GM12878 (cell line): ENCODE results near the gene ALAS1. TPM values are rescaled to one million over a fixed set of nuclear protein-coding genes. Genes with fewer than 3 reads are reported as not detected.

Source experiments
- ATAC-seq: fragments of 200-7000 bp; cut with Tn5 transposase; 3 replicates; pipeline ENCODE4 v1.9.1; 2020; ENCODE audit warnings: mild to moderate bottlenecking, moderate library complexity
- BruUV-seq: library from RNA; stranded (reverse); fragments of 400-500 nt; replicated peaks from 2 replicates; lab custom pipeline; 2021; lab: Mats Ljungman, UMichigan
- CTCF ChIA-PET: fragments of 300-600 bp; sonication (Branson Sonifier 250); formaldehyde crosslinking; extraction: SDS; loops from one replicate; lab custom pipeline; 2021; ENCODE audit warnings: inconsistent platforms; lab: Yijun Ruan, JAX
- POLR2A ChIA-PET: fragments of 350-600 bp; formaldehyde crosslinking; extraction: SDS; loops from one replicate; lab custom pipeline; 2021; ENCODE audit warnings: inconsistent platforms; lab: Charles Lee
- RAD21 ChIA-PET: fragments of 300-600 bp; sonication (Branson Sonifier 250); formaldehyde crosslinking; loops from one replicate; lab custom pipeline; 2023; ENCODE audit warnings: antibody characterized with exemption; ENCODE audit not compliant: unreplicated experiment; lab: Charles Lee
- SMC1A ChIA-PET: fragments of 300-600 bp; sonication (Branson Sonifier 250); formaldehyde crosslinking; loops from one replicate; lab custom pipeline; 2023; ENCODE audit not compliant: unreplicated experiment, uncharacterized antibody; lab: Charles Lee
- DNase-seq: peaks from one replicate; pipeline ENCODE4 v3.0.0-alpha.2; 2011; ENCODE audit warnings: low read depth, low spot score
- FAIRE-seq: peaks from 3 replicates; lab custom pipeline; 2011; peaks lifted over from hg19 to GRCh38; lab: Jason Lieb, UNC
- H2AFZ ChIP-seq: 2 replicates; pipeline ENCODE4 v1.6.0; 2011; ENCODE audit warnings: low read depth, low read length, control low read depth; ENCODE audit not compliant: control insufficient read depth
- H3K27ac ChIP-seq: 2 replicates; pipeline ENCODE4 v1.5.1; 2011; ENCODE audit warnings: control low read depth; ENCODE audit not compliant: control insufficient read depth, insufficient read depth
- H3K27me3 ChIP-seq, 2 experiments: replicated peaks in 1 of 2; 2 replicates each; pipeline versions ENCODE4 v1.6.0 to v1.6.1; 2011; ENCODE audit warnings: low read length in 1 of 2; ENCODE audit not compliant: control insufficient read depth in 2 of 2, insufficient read depth in 2 of 2
- H3K36me3 ChIP-seq, 2 experiments: 2 replicates each; pipeline ENCODE4 v1.5.1; 2011; ENCODE audit warnings: low read length in 1 of 2; ENCODE audit not compliant: control insufficient read depth in 2 of 2, insufficient read depth in 2 of 2
- H3K4me1 ChIP-seq: 2 replicates; pipeline ENCODE4 v1.6.1; 2011; ENCODE audit warnings: mild to moderate bottlenecking, low read length, moderate library complexity, mixed read lengths; ENCODE audit not compliant: control insufficient read depth, insufficient read depth
- H3K4me2 ChIP-seq: 2 replicates; pipeline ENCODE4 v1.6.0; 2011; ENCODE audit warnings: control low read depth; ENCODE audit not compliant: control insufficient read depth, insufficient read depth
- H3K4me3 ChIP-seq: fragments of 200-600 bp; sonication (generic); 2 replicates; pipeline ENCODE4 v1.5.1; 2016
- H3K79me2 ChIP-seq: 2 replicates; pipeline ENCODE4 v1.6.0; 2011; ENCODE audit warnings: low read length; ENCODE audit not compliant: control insufficient read depth, insufficient read depth
- H3K9ac ChIP-seq: 2 replicates; pipeline ENCODE4 v1.8.0; 2011; ENCODE audit warnings: low read length, control low read depth, mixed read lengths; ENCODE audit not compliant: control insufficient read depth, insufficient read depth
- H3K9me3 ChIP-seq: replicated peaks from 3 replicates; pipeline ENCODE4 v1.5.1; 2011; ENCODE audit warnings: mild to moderate bottlenecking, low read length; ENCODE audit not compliant: control insufficient read depth, insufficient read depth
- H4K20me1 ChIP-seq: 2 replicates; pipeline ENCODE4 v1.6.0; 2011; ENCODE audit not compliant: control insufficient read depth, insufficient read depth
- BHLHE40 ChIP-seq, 2 experiments: fragments of 450-650 bp in 1 of 2; IDR thresholded peaks; 2 replicates each; pipeline ENCODE4 v1.6.1; 2011 to 2017; ENCODE audit warnings: low read depth in 2 of 2, borderline replicate concordance in 1 of 2, improper control_type of control experiment in 1 of 2, low read length in 1 of 2, mild to moderate bottlenecking in 1 of 2
- E2F4 ChIP-seq: IDR thresholded peaks from 2 replicates; pipeline ENCODE4 v1.6.1; 2012; ENCODE audit warnings: low read depth, low read length, improper control_type of control experiment
- IRF4 ChIP-seq: IDR thresholded peaks from 2 replicates; pipeline ENCODE4 v1.6.1; 2011; ENCODE audit warnings: low read depth, low read length
- KDM1A ChIP-seq: fragments of 200-600 bp; sonication (generic); IDR thresholded peaks from 2 replicates; pipeline ENCODE4 v1.6.1; 2016; ENCODE audit warnings: borderline replicate concordance
- PRDM15 ChIP-seq: fragments of 450-650 bp; formaldehyde crosslinking; IDR thresholded peaks from 2 replicates; pipeline ENCODE4 v1.4.0; 2020; ENCODE audit warnings: mild to moderate bottlenecking, moderate library complexity
- ZBED1 ChIP-seq: IDR thresholded peaks from 2 replicates; pipeline ENCODE4 v1.6.1; 2016; ENCODE audit warnings: borderline replicate concordance
- WGBS: methylation state at CpG from one replicate; pipeline ENCODE4 v1.1.6; 2016; ENCODE audit warnings: low lambda C conversion rate; ENCODE audit not compliant: insufficient replicate concordance, insufficient coverage; ENCODE audit errors: missing lambda C conversion rate; 5-methylcytosine and 5-hydroxymethylcytosine counted together
- in situ Hi-C: fragments of 300-500 bp; cut with MboI; formaldehyde crosslinking; loops from 9 replicates; pipeline ENCODE4 v1.14.3; 2018; ENCODE audit warnings: mixed read lengths
- intact Hi-C: fragments of 100-400 bp; cut with micrococcal nuclease; formaldehyde crosslinking; loops from one replicate; pipeline ENCODE4 v1.14.2; 2022; ENCODE audit not compliant: unreplicated experiment
- polyA plus RNA-seq, 11 experiments: library from polyadenylated mRNA; depleted of rRNA in 4 of 11; unstranded in 6 of 11; stranded (reverse) in 5 of 11; fragments of >200 nt; fragmentation: Nextera tagmentation in 4 of 11; fragmentation: Illumina TruSeq in 1 of 11; extraction: Ambion mirVana in 4 of 11; extraction: Trizol in 1 of 11; gene quantifications; 1 replicate in 1 of 11; 2 replicates in 10 of 11; pipeline versions ENCODE4 v1.2.1 to v1.2.3, GENCODE V29; 2011 to 2016; ENCODE audit warnings: inconsistent platforms in 2 of 11, missing spikeins in 2 of 11, low read depth in 1 of 11
- total RNA-seq, 4 experiments: library from RNA; depleted of rRNA in 3 of 4; stranded (reverse); fragments of >200 nt in 3 of 4; fragmentation: Illumina TruSeq in 1 of 4; extraction: Trizol in 1 of 4; gene quantifications; 2 replicates each; pipeline versions ENCODE4 v1.2.1 to v1.2.3, GENCODE V29; 2013 to 2021
- TF ChIP-seq, protein P1 (sequence below): IDR thresholded peaks from 2 replicates; pipeline ENCODE4 v1.6.1; 2012; ENCODE audit warnings: mild to moderate bottlenecking, low read depth, low read length

Gene ALAS1
- total and polyA plus RNA-seq, 10 of the 15 experiments (the other 5 are each of a cell fraction or from before 2014, with no cell fraction given): 69.9 to 115 (median 94.1) TPM

- H2AFZ ChIP-seq: no peak overlapping the region
- no peak overlapping the region for H3K4me3 ChIP-seq
- FAIRE-seq (no peak), ATAC-seq (no peak), DNase-seq (no peak)
- ChIA-PET POLR2A (interaction anchor here (0.6 kb wide), 1 partner anchor 37 kb away, joined by 5 read pairs; no protein-coding TSS in a partner anchor), RAD21 (interaction anchor here (1.0 to 1.4 kb wide), 2 partner anchors 18 to 185 kb away, joined by 3 read pairs; no protein-coding TSS in a partner anchor), CTCF (interaction anchor here (0.8 kb wide), 1 partner anchor 31 kb away, joined by 3 read pairs; no protein-coding TSS in a partner anchor)
- H3K36me3 ChIP-seq: no peaks in the 10 kb centered on the region
- no peaks in the 10 kb centered on the region for H4K20me1 ChIP-seq
- H3K4me1 ChIP-seq: no peaks in the 10 kb centered on the region
- H3K79me2 ChIP-seq: no peaks in the 10 kb centered on the region
- no peaks in the 10 kb centered on the region for H3K27me3 ChIP-seq
- H3K9ac ChIP-seq: no peak overlapping the region
- H3K27ac ChIP-seq: no peak overlapping the region
- no TSS peak for BruUV-seq
- in situ Hi-C loops: no loop called here
- TF ChIP-seq ZBED1 (no peak), IRF4 (no peak), KDM1A (no peak), E2F4 (no peak), PRDM15 (CRISPR knock-in tag) (no peak), BHLHE40 (IDR thresholded peaks at IDR 0.05; ENCODE audit: borderline replicate concordance in 1 of 2, low read depth in 2 of 2, low read length in 1 of 2) (no peak)
- TF ChIP-seq, protein P1, sequence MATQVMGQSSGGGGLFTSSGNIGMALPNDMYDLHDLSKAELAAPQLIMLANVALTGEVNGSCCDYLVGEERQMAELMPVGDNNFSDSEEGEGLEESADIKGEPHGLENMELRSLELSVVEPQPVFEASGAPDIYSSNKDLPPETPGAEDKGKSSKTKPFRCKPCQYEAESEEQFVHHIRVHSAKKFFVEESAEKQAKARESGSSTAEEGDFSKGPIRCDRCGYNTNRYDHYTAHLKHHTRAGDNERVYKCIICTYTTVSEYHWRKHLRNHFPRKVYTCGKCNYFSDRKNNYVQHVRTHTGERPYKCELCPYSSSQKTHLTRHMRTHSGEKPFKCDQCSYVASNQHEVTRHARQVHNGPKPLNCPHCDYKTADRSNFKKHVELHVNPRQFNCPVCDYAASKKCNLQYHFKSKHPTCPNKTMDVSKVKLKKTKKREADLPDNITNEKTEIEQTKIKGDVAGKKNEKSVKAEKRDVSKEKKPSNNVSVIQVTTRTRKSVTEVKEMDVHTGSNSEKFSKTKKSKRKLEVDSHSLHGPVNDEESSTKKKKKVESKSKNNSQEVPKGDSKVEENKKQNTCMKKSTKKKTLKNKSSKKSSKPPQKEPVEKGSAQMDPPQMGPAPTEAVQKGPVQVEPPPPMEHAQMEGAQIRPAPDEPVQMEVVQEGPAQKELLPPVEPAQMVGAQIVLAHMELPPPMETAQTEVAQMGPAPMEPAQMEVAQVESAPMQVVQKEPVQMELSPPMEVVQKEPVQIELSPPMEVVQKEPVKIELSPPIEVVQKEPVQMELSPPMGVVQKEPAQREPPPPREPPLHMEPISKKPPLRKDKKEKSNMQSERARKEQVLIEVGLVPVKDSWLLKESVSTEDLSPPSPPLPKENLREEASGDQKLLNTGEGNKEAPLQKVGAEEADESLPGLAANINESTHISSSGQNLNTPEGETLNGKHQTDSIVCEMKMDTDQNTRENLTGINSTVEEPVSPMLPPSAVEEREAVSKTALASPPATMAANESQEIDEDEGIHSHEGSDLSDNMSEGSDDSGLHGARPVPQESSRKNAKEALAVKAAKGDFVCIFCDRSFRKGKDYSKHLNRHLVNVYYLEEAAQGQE: no peak
- TF ChIP-seq, all 136 proteins: peak for 0
- no peak overlapping the region for H3K4me2 ChIP-seq
- intact Hi-C loops: no loop called here
- SMC1A ChIA-PET: interaction anchor here (0.7 kb wide), 1 partner anchor 164 kb away, joined by 3 read pairs; no protein-coding TSS in a partner anchor
- 6% methylated on average over 1 of the region's 1 CpG for WGBS
- H3K9me3 ChIP-seq: no peaks in the 10 kb centered on the region
Measured at GRCh38 chr3:52188556-52188955, 9.4 kb upstream of the ALAS1 start.
